B cell (primary cell): ENCODE results near the gene KNTC1. TPM values are rescaled to one million over a fixed set of nuclear protein-coding genes. Genes with fewer than 3 reads are reported as not detected.
"Not testable (repeated sequence)": the region's sequence is repeated elsewhere in the genome, so short reads cannot be mapped to it uniquely, and the experiment has no call there.

Source experiments
- ATAC-seq: fragments of 200-7000 bp; cut with Tn5 transposase; one replicate; pipeline ENCODE4 v1.10.0; 2021; ENCODE audit warnings: low read depth, mild to moderate bottlenecking, moderate number of reproducible peaks, moderate library complexity
- CTCF ChIA-PET: fragments of 350-600 bp; sonication (Branson Sonifier 250); formaldehyde crosslinking; loops from one replicate; lab custom pipeline; 2021; ENCODE audit warnings: antibody characterized with exemption, inconsistent platforms; lab: Charles Lee
- POLR2A ChIA-PET: fragments of 350-600 bp; sonication (Branson Sonifier 250); formaldehyde crosslinking; loops from one replicate; lab custom pipeline; 2021; ENCODE audit warnings: antibody characterized with exemption; lab: Charles Lee
- DNase-seq: peaks from one replicate; pipeline ENCODE4 v3.0.0; 2013
- H2AFZ ChIP-seq: 2 replicates; pipeline ENCODE4 v1.6.1; 2012; ENCODE audit warnings: mild to moderate bottlenecking, low read depth, low read length; ENCODE audit not compliant: insufficient read depth, poor library complexity, severe bottlenecking
- H3K27ac ChIP-seq, 2 donors: 1 replicate in 1 of 2; 2 replicates in 1 of 2; pipeline ENCODE4 v1.5.1; 2012 to 2013; ENCODE audit warnings: low read length in 2 of 2, mild to moderate bottlenecking in 2 of 2, moderate library complexity in 1 of 2
- H3K27me3 ChIP-seq, 4 experiments: fragments of 200-600 bp in 1 of 4; sonication (generic) in 1 of 4; replicated peaks in 1 of 4; 1 replicate in 2 of 4; 2 replicates in 2 of 4; pipeline versions ENCODE4 v1.6.1 to v1.7.0; 2013 to 2016; ENCODE audit warnings: low read length in 3 of 4, mild to moderate bottlenecking in 2 of 4, mixed read lengths in 1 of 4, moderate library complexity in 1 of 4; ENCODE audit not compliant: insufficient read depth in 4 of 4, control insufficient read depth in 3 of 4; ENCODE audit errors: control extremely low read depth in 1 of 4
- H3K36me3 ChIP-seq, 2 experiments: replicated peaks in 1 of 2; 1 replicate in 1 of 2; 2 replicates in 1 of 2; pipeline versions ENCODE4 v1.6.1 to v1.7.1; 2013; ENCODE audit warnings: low read length in 1 of 2; ENCODE audit not compliant: insufficient read depth in 2 of 2, control insufficient read depth in 1 of 2; ENCODE audit errors: control extremely low read depth in 1 of 2, extremely low read depth in 1 of 2
- H3K4me1 ChIP-seq, 2 donors: fragments of 200-600 bp in 1 of 2; sonication (generic) in 1 of 2; 1 replicate in 1 of 2; 2 replicates in 1 of 2; pipeline versions ENCODE4 v1.5.1 to v1.6.1; 2013 to 2017; ENCODE audit warnings: low read length in 2 of 2; ENCODE audit not compliant: control insufficient read depth in 2 of 2, insufficient read depth in 2 of 2
- H3K4me2 ChIP-seq: replicated peaks from 2 replicates; pipeline ENCODE3; 2012; ENCODE audit warnings: mild to moderate bottlenecking, low read depth, low read length; ENCODE audit not compliant: poor library complexity, severe bottlenecking
- H3K4me3 ChIP-seq, 5 experiments: fragments of 200-600 bp in 1 of 5; sonication (generic) in 1 of 5; 1 replicate in 3 of 5; 2 replicates in 2 of 5; pipeline versions ENCODE4 v1.5.1 to v1.7.0; 2011 to 2016; ENCODE audit warnings: low read length in 4 of 5, mild to moderate bottlenecking in 4 of 5, low read depth in 2 of 5, control low read depth in 1 of 5, moderate library complexity in 1 of 5; ENCODE audit not compliant: insufficient read depth in 1 of 5; ENCODE audit errors: control extremely low read depth in 1 of 5, extremely low read depth in 1 of 5
- H3K79me2 ChIP-seq: fragments of 200-600 bp; sonication (generic); one replicate; pipeline ENCODE4 v1.6.0; 2016; ENCODE audit warnings: low read length; ENCODE audit not compliant: control insufficient read depth, insufficient read depth
- H3K9ac ChIP-seq: fragments of 200-600 bp; sonication (generic); 2 replicates; pipeline ENCODE4 v1.6.1; 2017; ENCODE audit warnings: mild to moderate bottlenecking, low read length, moderate library complexity
- H3K9me3 ChIP-seq, 3 donors: one replicate each; pipeline versions ENCODE4 v1.6.1 to v1.7.1; 2013; ENCODE audit warnings: low read length in 2 of 3; ENCODE audit not compliant: control insufficient read depth in 2 of 3, insufficient read depth in 1 of 3; ENCODE audit errors: control extremely low read depth in 1 of 3
- H4K20me1 ChIP-seq: 2 replicates; pipeline ENCODE4 v1.6.0; 2012; ENCODE audit warnings: mild to moderate bottlenecking, low read length; ENCODE audit not compliant: insufficient read depth, control insufficient read depth, poor library complexity, severe bottlenecking
- H3K27ac Mint-ChIP-seq: one replicate; pipeline ENCODE4 v1.8.0; 2021; ENCODE audit warnings: mixed read lengths
- H3K27me3 Mint-ChIP-seq: one replicate; pipeline ENCODE4 v1.8.0; 2021; ENCODE audit warnings: mixed read lengths
- H3K4me1 Mint-ChIP-seq: one replicate; pipeline ENCODE4 v1.8.0; 2021; ENCODE audit warnings: mixed read lengths
- H3K4me3 Mint-ChIP-seq: one replicate; pipeline ENCODE4 v1.8.0; 2021; ENCODE audit warnings: mixed read lengths
- H3K9me3 Mint-ChIP-seq: one replicate; pipeline ENCODE4 v1.8.0; 2022; ENCODE audit warnings: mixed read lengths; ENCODE audit not compliant: insufficient read depth
- CTCF ChIP-seq: fragments of 200-600 bp; IDR thresholded peaks from one replicate; pipeline ENCODE4 v1.8.0; 2022; ENCODE audit warnings: antibody characterized with exemption, mild to moderate bottlenecking
- EZH2 ChIP-seq: IDR thresholded peaks from 2 replicates; pipeline ENCODE4 v1.6.1; 2012; ENCODE audit warnings: borderline replicate concordance, low read depth, mild to moderate bottlenecking, moderate library complexity, low read length; ENCODE audit not compliant: insufficient read depth, poor library complexity, severe bottlenecking
- WGBS: methylation state at CpG from one replicate; pipeline ENCODE4 v1.1.5; 2013; ENCODE audit warnings: missing lambda C conversion rate; ENCODE audit not compliant: insufficient coverage; 5-methylcytosine and 5-hydroxymethylcytosine counted together
- intact Hi-C: fragments of 100-400 bp; cut with micrococcal nuclease; formaldehyde crosslinking; loops from one replicate; pipeline ENCODE4 v1.10.0; 2022
- polyA plus RNA-seq: library from polyadenylated mRNA; depleted of rRNA; stranded (reverse); fragments of >200 nt; gene quantifications from 2 replicates; pipeline ENCODE4 v1.2.3, GENCODE V29; 2012
- total RNA-seq, 2 donors: library from RNA; stranded (reverse); fragments of 120-200 nt in 1 of 2; gene quantifications; 1 replicate in 1 of 2; 2 replicates in 1 of 2; pipeline versions ENCODE4 v1.2.3 to v1.2.4, GENCODE V29; 2013 to 2022

KNTC1 gene
- total and polyA plus RNA-seq, 2 donors (not counting 1 experiment from before 2014, with no cell fraction given): 27.1 to 52.4 TPM

GRCh38 chr12:122508163-122508562 lies 18.9 kb upstream of the KNTC1 start:
- no peak for TF ChIP-seq EZH2
- TF ChIP-seq CTCF: no peak
- Histone ChIP-seq H3K9me3 (no peaks in the 10 kb centered on the region), H3K27ac (no peak overlapping the region), H3K4me1 (no peaks in the 10 kb centered on the region), H3K27me3 (no peaks in the 10 kb centered on the region), H2AFZ (no peak overlapping the region), H4K20me1 (peaks cover 40% of the 10 kb centered on the region), H3K4me2 (no peak overlapping the region), H3K79me2 (peaks cover 41% of the 10 kb centered on the region), H3K9ac (no peak overlapping the region), H3K36me3 (peaks cover 4 to 95% of the 10 kb centered on the region in 2 experiments), H3K4me3 (no peak overlapping the region)
- 100% methylated on average over 1 of the region's 5 CpGs for WGBS
- no peaks in the 10 kb centered on the region for H3K27me3 Mint-ChIP-seq
- ATAC-seq (no peak), DNase-seq (no peak)
- ChIA-PET CTCF (interaction anchor here (0.7 to 1.0 kb wide), 2 partner anchors 37 to 155 kb away, joined by 3 to 4 read pairs; no protein-coding TSS in a partner anchor), POLR2A (interaction anchor here (0.9 to 1.2 kb wide), 2 partner anchors 10 to 19 kb away, joined by 3 read pairs; partner anchors contain the start of genes KNTC1 and RSRC2)
- no peaks in the 10 kb centered on the region for H3K9me3 Mint-ChIP-seq
- intact Hi-C loops: loop anchor here (10.0 kb wide), 1 partner anchor 703 kb away; the partner anchor contains the start of gene SETD1B
- H3K4me1 Mint-ChIP-seq: peaks cover 2% of the 10 kb centered on the region
- no peak overlapping the region for H3K4me3 Mint-ChIP-seq
- H3K27ac Mint-ChIP-seq: no peak overlapping the region

GRCh38 chr12:122513028-122513427 lies 14.0 kb upstream of the KNTC1 start:
- H3K4me3 ChIP-seq, H3K4me3 Mint-ChIP-seq, H3K4me2 ChIP-seq, H3K4me1 ChIP-seq, DNase-seq, H3K9ac ChIP-seq, ATAC-seq, H3K27ac Mint-ChIP-seq, H3K27ac ChIP-seq, H3K27me3 ChIP-seq, H3K27me3 Mint-ChIP-seq, H3K9me3 Mint-ChIP-seq, intact Hi-C loops, H2AFZ ChIP-seq, H3K4me1 Mint-ChIP-seq, H3K9me3 ChIP-seq: not testable (repeated sequence)
- Histone ChIP-seq H4K20me1 (peaks cover 69% of the 10 kb centered on the region), H3K79me2 (peaks cover 77% of the 10 kb centered on the region), H3K36me3 (peaks cover 14 to 93% of the 10 kb centered on the region in 2 experiments)
- no CpG with 5 or more reads among the region's 3 CpGs for WGBS
- POLR2A ChIA-PET: interaction anchor here (1.1 kb wide), 1 partner anchor 10 kb away, joined by 3 read pairs; no protein-coding TSS in a partner anchor
- CTCF ChIA-PET: interaction anchor here (1.3 to 1.5 kb wide), 3 partner anchors 10 to 113 kb away, joined by 3 to 8 read pairs (median 3); no protein-coding TSS in a partner anchor
